ENCODE measurements around the gene TOLLIP. TPM values are rescaled to one million over a fixed set of nuclear protein-coding genes. Genes with fewer than 3 reads are reported as not detected.

TOLLIP gene
- total RNA-seq, 1 experiment from 2014 or later = 32.3 TPM

- Mint-ChIP-seq H3K4me3 (no peak overlapping the region), H3K9me3 (peaks cover 15% of the 10 kb centered on the region), H3K36me3 (peaks cover 10% of the 10 kb centered on the region), H3K4me1 (no peaks in the 10 kb centered on the region), H3K27me3 (ENCODE audit: low read depth) (0 out of 2 replicates have a peak, but pooled peaks cover 4% of the 10 kb centered on the region), H3K27ac (no peak overlapping the region)
- ATAC-seq (no peak), DNase-seq (ENCODE audit: low spot score) (no peak)
- ChIA-PET CTCF (no interaction called here), POLR2A (no interaction called here)
- no peak for TF ChIP-seq FOXJ3 (CRISPR knock-in tag; IDR thresholded peaks at IDR 0.05; ENCODE audit: borderline replicate concordance)
- no peak for TF ChIP-seq ETV6 (CRISPR knock-in tag; IDR thresholded peaks at IDR 0.05)
- TF ChIP-seq NFYB (CRISPR knock-in tag; conservative IDR thresholded peaks at IDR 0.05; ENCODE audit: low read depth) = no peak
- TF ChIP-seq JUN (CRISPR knock-in tag; IDR thresholded peaks at IDR 0.05) = no peak
- no peak for TF ChIP-seq TEAD4 (CRISPR knock-in tag; IDR thresholded peaks at IDR 0.05)
- TF ChIP-seq, protein P1, sequence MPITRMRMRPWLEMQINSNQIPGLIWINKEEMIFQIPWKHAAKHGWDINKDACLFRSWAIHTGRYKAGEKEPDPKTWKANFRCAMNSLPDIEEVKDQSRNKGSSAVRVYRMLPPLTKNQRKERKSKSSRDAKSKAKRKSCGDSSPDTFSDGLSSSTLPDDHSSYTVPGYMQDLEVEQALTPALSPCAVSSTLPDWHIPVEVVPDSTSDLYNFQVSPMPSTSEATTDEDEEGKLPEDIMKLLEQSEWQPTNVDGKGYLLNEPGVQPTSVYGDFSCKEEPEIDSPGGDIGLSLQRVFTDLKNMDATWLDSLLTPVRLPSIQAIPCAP (CRISPR knock-in tag; IDR thresholded peaks at IDR 0.05) = no peak
- TF ChIP-seq, protein P2, sequence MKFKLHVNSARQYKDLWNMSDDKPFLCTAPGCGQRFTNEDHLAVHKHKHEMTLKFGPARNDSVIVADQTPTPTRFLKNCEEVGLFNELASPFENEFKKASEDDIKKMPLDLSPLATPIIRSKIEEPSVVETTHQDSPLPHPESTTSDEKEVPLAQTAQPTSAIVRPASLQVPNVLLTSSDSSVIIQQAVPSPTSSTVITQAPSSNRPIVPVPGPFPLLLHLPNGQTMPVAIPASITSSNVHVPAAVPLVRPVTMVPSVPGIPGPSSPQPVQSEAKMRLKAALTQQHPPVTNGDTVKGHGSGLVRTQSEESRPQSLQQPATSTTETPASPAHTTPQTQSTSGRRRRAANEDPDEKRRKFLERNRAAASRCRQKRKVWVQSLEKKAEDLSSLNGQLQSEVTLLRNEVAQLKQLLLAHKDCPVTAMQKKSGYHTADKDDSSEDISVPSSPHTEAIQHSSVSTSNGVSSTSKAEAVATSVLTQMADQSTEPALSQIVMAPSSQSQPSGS (CRISPR knock-in tag; IDR thresholded peaks at IDR 0.05; ENCODE audit: borderline replicate concordance, low read depth) = no peak
- no peak for TF ChIP-seq SMAD3 (CRISPR knock-in tag; IDR thresholded peaks at IDR 0.05; ENCODE audit: borderline replicate concordance)
- TF ChIP-seq ZNF425 (CRISPR knock-in tag; conservative IDR thresholded peaks at IDR 0.05) = no peak
- TF ChIP-seq E2F1 (CRISPR knock-in tag; IDR thresholded peaks at IDR 0.05) = no peak
- TF ChIP-seq TP53 (CRISPR knock-in tag; IDR thresholded peaks at IDR 0.05) = no peak
- TF ChIP-seq ERG (CRISPR knock-in tag; IDR thresholded peaks at IDR 0.05) = no peak
Measured at GRCh38 chr11:1237851-1238250, 71.6 kb downstream of the TOLLIP start.

DNA sequence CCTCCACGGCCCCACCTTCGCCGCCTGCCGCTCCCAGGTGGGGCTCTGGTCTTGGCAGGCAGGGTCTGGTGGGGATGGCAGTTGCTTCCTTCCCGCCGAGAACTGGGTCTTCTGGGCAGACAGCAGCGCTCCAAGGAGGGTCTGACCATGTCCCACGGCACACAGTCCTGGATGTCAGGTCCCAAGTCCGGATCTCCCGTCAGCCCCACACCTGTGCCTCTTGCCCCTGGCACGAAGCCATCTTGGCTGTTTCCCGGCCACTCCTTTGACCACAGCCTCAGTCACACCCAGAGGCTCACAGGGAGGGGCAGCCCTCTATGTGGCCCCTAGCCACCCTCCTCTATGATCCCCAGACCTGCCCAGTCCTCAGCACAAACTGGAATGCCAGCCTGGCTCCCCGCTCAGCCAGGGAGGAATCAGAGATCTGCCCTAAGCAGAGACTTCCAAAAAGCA lies 72.3 kb downstream of the TOLLIP start:
- Mint-ChIP-seq H3K4me1 (no peaks in the 10 kb centered on the region), H3K27me3 (ENCODE audit: low read depth) (no peaks in the 10 kb centered on the region), H3K27ac (no peak overlapping the region), H3K4me3 (no peak overlapping the region), H3K9me3 (peaks cover 9% of the 10 kb centered on the region), H3K36me3 (peaks cover 4% of the 10 kb centered on the region)
- ATAC-seq (no peak), DNase-seq (ENCODE audit: low spot score) (no peak)
- POLR2A ChIA-PET = no interaction called here
- CTCF ChIA-PET = no interaction called here
- TF ChIP-seq, protein P3, sequence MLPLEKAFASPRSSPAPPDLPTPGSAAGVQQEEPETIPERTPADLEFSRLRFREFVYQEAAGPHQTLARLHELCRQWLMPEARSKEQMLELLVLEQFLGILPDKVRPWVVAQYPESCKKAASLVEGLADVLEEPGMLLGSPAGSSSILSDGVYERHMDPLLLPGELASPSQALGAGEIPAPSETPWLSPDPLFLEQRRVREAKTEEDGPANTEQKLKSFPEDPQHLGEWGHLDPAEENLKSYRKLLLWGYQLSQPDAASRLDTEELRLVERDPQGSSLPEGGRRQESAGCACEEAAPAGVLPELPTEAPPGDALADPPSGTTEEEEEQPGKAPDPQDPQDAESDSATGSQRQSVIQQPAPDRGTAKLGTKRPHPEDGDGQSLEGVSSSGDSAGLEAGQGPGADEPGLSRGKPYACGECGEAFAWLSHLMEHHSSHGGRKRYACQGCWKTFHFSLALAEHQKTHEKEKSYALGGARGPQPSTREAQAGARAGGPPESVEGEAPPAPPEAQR (CRISPR knock-in tag; IDR thresholded peaks at IDR 0.05) = no peak
- TF ChIP-seq PRRX2 (CRISPR knock-in tag; IDR thresholded peaks at IDR 0.05) (no peak), USF1 (CRISPR knock-in tag; IDR thresholded peaks at IDR 0.05) (no peak), RORB (CRISPR knock-in tag; IDR thresholded peaks at IDR 0.05) (no peak), ZNF138 (CRISPR knock-in tag; conservative IDR thresholded peaks at IDR 0.05) (no peak), STAT6 (CRISPR knock-in tag; conservative IDR thresholded peaks at IDR 0.05; ENCODE audit: low read depth) (no peak), TEAD4 (CRISPR knock-in tag; IDR thresholded peaks at IDR 0.05) (no peak), RELA (CRISPR knock-in tag; IDR thresholded peaks at IDR 0.05; ENCODE audit: borderline replicate concordance) (no peak)
- TF ChIP-seq, protein P2 (CRISPR knock-in tag; IDR thresholded peaks at IDR 0.05; ENCODE audit: borderline replicate concordance, low read depth) = no peak

Measured in WTC11 (cell line).